Measurements from ENCODE around the gene HOXD13.

HOXD13 gene

GRCh38 chr2:176082824-176083751 lies 9.4 kb upstream of the HOXD13 start:
- H4K5ac ChIP-seq (ENCODE audit: low read length) = no peak overlapping the region
- no peak overlapping the region for H4K8ac ChIP-seq (ENCODE audit: low read depth, low read length)
- H3K56ac ChIP-seq (ENCODE audit: low read length) = peak overlapping the region; percentile 63
- peak overlapping the region; percentile 13 for H3K4me2 ChIP-seq (ENCODE audit: low read length)
- peak; percentile 67 for DNase-seq
- peaks cover 91% of the 10 kb centered on the region for H3K27me3 ChIP-seq (ENCODE audit: insufficient read depth, low read length, poor library complexity)
- no peak overlapping the region for H2BK15ac ChIP-seq (replicated peaks; ENCODE audit: low read depth)
- no peaks in the 10 kb centered on the region for H3K79me1 ChIP-seq (ENCODE audit: low read length)
- H3K9ac ChIP-seq (ENCODE audit: low read length) = no peak overlapping the region
- no peak overlapping the region for H3K23ac ChIP-seq (ENCODE audit: low read length)
- no CpG with 5 or more reads among the region's 66 CpGs for WGBS (ENCODE audit: extremely low coverage, insufficient coverage, low lambda C conversion rate)
- no peaks in the 10 kb centered on the region for H3K36me3 ChIP-seq (ENCODE audit: control insufficient read depth, insufficient read depth, low read length)
- H2BK120ac ChIP-seq (ENCODE audit: low read depth, low read length) = no peak overlapping the region
- no peaks in the 10 kb centered on the region for H3K79me2 ChIP-seq (ENCODE audit: control insufficient read depth, insufficient read depth, low read length)
- no peak overlapping the region for H3K4me3 ChIP-seq (ENCODE audit: low read length)
- H3K4ac ChIP-seq (ENCODE audit: low read depth, low read length) = no peak overlapping the region
- no peak overlapping the region for H2AK5ac ChIP-seq (ENCODE audit: low read length)
- peaks cover 5% of the 10 kb centered on the region for H3K4me1 ChIP-seq (ENCODE audit: control insufficient read depth, low read depth, low read length)
- no peak overlapping the region for H3K27ac ChIP-seq (ENCODE audit: low read depth, low read length)
- no peak overlapping the region for H2BK5ac ChIP-seq (ENCODE audit: low read length)
- H3K18ac ChIP-seq (ENCODE audit: low read length) = no peak overlapping the region

GRCh38 chr2:176083796-176084261 lies 8.7 kb upstream of the HOXD13 start, which contains the start of gene EVX2:
Gene EVX2 (minus strand): TSS chr2:176083962. CDS start chr2:176083776, 186 bp downstream.
- H3K36me3 ChIP-seq (ENCODE audit: control insufficient read depth, insufficient read depth, low read length) = no peaks in the 10 kb centered on the region
- H4K8ac ChIP-seq (ENCODE audit: low read depth, low read length) = no peak within 1 kb of the TSS
- DNase-seq = no peak
- H3K4me3 ChIP-seq (ENCODE audit: low read length) = no peak within 1 kb of the TSS
- no peaks in the 10 kb centered on the region for H3K79me1 ChIP-seq (ENCODE audit: low read length)
- H3K4ac ChIP-seq (ENCODE audit: low read depth, low read length) = no peak within 1 kb of the TSS
- H2BK15ac ChIP-seq (replicated peaks; ENCODE audit: low read depth) = no peak within 1 kb of the TSS
- no peak within 1 kb of the TSS for H2BK120ac ChIP-seq (ENCODE audit: low read depth, low read length)
- no peak within 1 kb of the TSS for H2BK5ac ChIP-seq (ENCODE audit: low read length)
- H3K23ac ChIP-seq (ENCODE audit: low read length) = no peak within 1 kb of the TSS
- peak within 1 kb of the TSS; percentile 63 for H3K56ac ChIP-seq (ENCODE audit: low read length)
- no peak within 1 kb of the TSS for H4K5ac ChIP-seq (ENCODE audit: low read length)
- no peak within 1 kb of the TSS for H3K27ac ChIP-seq (ENCODE audit: low read depth, low read length)
- no CpG with 5 or more reads among the region's 27 CpGs for WGBS (ENCODE audit: extremely low coverage, insufficient coverage, low lambda C conversion rate)
- H3K27me3 ChIP-seq (ENCODE audit: insufficient read depth, low read length, poor library complexity) = peaks cover 87% of the 10 kb centered on the region
- no peak within 1 kb of the TSS for H2AK5ac ChIP-seq (ENCODE audit: low read length)
- peaks cover 5% of the 10 kb centered on the region for H3K4me1 ChIP-seq (ENCODE audit: control insufficient read depth, low read depth, low read length)
- H3K18ac ChIP-seq (ENCODE audit: low read length) = no peak within 1 kb of the TSS
- H3K9ac ChIP-seq (ENCODE audit: low read length) = no peak within 1 kb of the TSS
- H3K4me2 ChIP-seq (ENCODE audit: low read length) = peak within 1 kb of the TSS; percentile 13
- H3K79me2 ChIP-seq (ENCODE audit: control insufficient read depth, insufficient read depth, low read length) = no peaks in the 10 kb centered on the region

GRCh38 chr2:176084611-176085119 lies 7.9 kb upstream of the HOXD13 start:
- no peak overlapping the region for H2BK15ac ChIP-seq (replicated peaks; ENCODE audit: low read depth)

GRCh38 chr2:176085120-176085788 lies 7.3 kb upstream of the HOXD13 start:
- WGBS (ENCODE audit: extremely low coverage, insufficient coverage, low lambda C conversion rate) = no CpG with 5 or more reads among the region's 40 CpGs
- no peak overlapping the region for H3K4ac ChIP-seq (ENCODE audit: low read depth, low read length)
- peak overlapping the region; percentile 60 for H3K56ac ChIP-seq (ENCODE audit: low read length)
- no peaks in the 10 kb centered on the region for H3K36me3 ChIP-seq (ENCODE audit: control insufficient read depth, insufficient read depth, low read length)
- no peak overlapping the region for H2AK5ac ChIP-seq (ENCODE audit: low read length)
- H4K5ac ChIP-seq (ENCODE audit: low read length) = no peak overlapping the region
- H3K79me2 ChIP-seq (ENCODE audit: control insufficient read depth, insufficient read depth, low read length) = no peaks in the 10 kb centered on the region
- H3K27me3 ChIP-seq (ENCODE audit: insufficient read depth, low read length, poor library complexity) = peaks cover 91% of the 10 kb centered on the region
- no peak overlapping the region for H2BK5ac ChIP-seq (ENCODE audit: low read length)
- H3K4me2 ChIP-seq (ENCODE audit: low read length) = peak overlapping the region; percentile 30
- no peaks in the 10 kb centered on the region for H3K79me1 ChIP-seq (ENCODE audit: low read length)
- H2BK15ac ChIP-seq (replicated peaks; ENCODE audit: low read depth) = no peak overlapping the region
- H3K4me1 ChIP-seq (ENCODE audit: control insufficient read depth, low read depth, low read length) = peaks cover 3% of the 10 kb centered on the region
- H3K18ac ChIP-seq (ENCODE audit: low read length) = no peak overlapping the region
- H2BK120ac ChIP-seq (ENCODE audit: low read depth, low read length) = no peak overlapping the region
- H3K27ac ChIP-seq (ENCODE audit: low read depth, low read length) = no peak overlapping the region
- H3K4me3 ChIP-seq (ENCODE audit: low read length) = no peak overlapping the region
- no peak overlapping the region for H4K8ac ChIP-seq (ENCODE audit: low read depth, low read length)
- H3K9ac ChIP-seq (ENCODE audit: low read length) = peak overlapping the region; percentile 22
- H3K23ac ChIP-seq (ENCODE audit: low read length) = no peak overlapping the region
- DNase-seq = no peak

More at GRCh38 chr2:176084611-176085119, 7.9 kb upstream of the HOXD13 start:
- Histone ChIP-seq H3K4me3 (ENCODE audit: low read length) (no peak overlapping the region), H3K4ac (ENCODE audit: low read depth, low read length) (no peak overlapping the region), H3K27ac (ENCODE audit: low read depth, low read length) (no peak overlapping the region), H4K5ac (ENCODE audit: low read length) (no peak overlapping the region), H3K56ac (ENCODE audit: low read length) (peak overlapping the region; percentile 60), H3K4me2 (ENCODE audit: low read length) (no peak overlapping the region), H2BK120ac (ENCODE audit: low read depth, low read length) (no peak overlapping the region), H3K79me2 (ENCODE audit: control insufficient read depth, insufficient read depth, low read length) (no peaks in the 10 kb centered on the region), H3K23ac (ENCODE audit: low read length) (no peak overlapping the region), H2AK5ac (ENCODE audit: low read length) (no peak overlapping the region), H3K18ac (ENCODE audit: low read length) (no peak overlapping the region), H3K4me1 (ENCODE audit: control insufficient read depth, low read depth, low read length) (peaks cover 3% of the 10 kb centered on the region), H3K36me3 (ENCODE audit: control insufficient read depth, insufficient read depth, low read length) (no peaks in the 10 kb centered on the region), H4K8ac (ENCODE audit: low read depth, low read length) (no peak overlapping the region), H3K9ac (ENCODE audit: low read length) (no peak overlapping the region), H3K79me1 (ENCODE audit: low read length) (no peaks in the 10 kb centered on the region), H2BK5ac (ENCODE audit: low read length) (no peak overlapping the region), H3K27me3 (ENCODE audit: insufficient read depth, low read length, poor library complexity) (peaks cover 87% of the 10 kb centered on the region)
- no peak for DNase-seq
- WGBS (ENCODE audit: extremely low coverage, insufficient coverage, low lambda C conversion rate) = no CpG with 5 or more reads among the region's 26 CpGs

- no peak overlapping the region for H3K23ac ChIP-seq (ENCODE audit: low read length)
- no CpG with 5 or more reads among the region's 46 CpGs for WGBS (ENCODE audit: extremely low coverage, insufficient coverage, low lambda C conversion rate)
- H3K27ac ChIP-seq (ENCODE audit: low read depth, low read length) = no peak overlapping the region
- H3K56ac ChIP-seq (ENCODE audit: low read length) = no peak overlapping the region
- H3K4ac ChIP-seq (ENCODE audit: low read depth, low read length) = no peak overlapping the region
- H3K18ac ChIP-seq (ENCODE audit: low read length) = no peak overlapping the region
- H3K4me3 ChIP-seq (ENCODE audit: low read length) = no peak overlapping the region
- H2BK120ac ChIP-seq (ENCODE audit: low read depth, low read length) = no peak overlapping the region
- H4K8ac ChIP-seq (ENCODE audit: low read depth, low read length) = no peak overlapping the region
- DNase-seq = peak; percentile 72
- H2AK5ac ChIP-seq (ENCODE audit: low read length) = no peak overlapping the region
- H4K5ac ChIP-seq (ENCODE audit: low read length) = no peak overlapping the region
- H3K79me1 ChIP-seq (ENCODE audit: low read length) = no peaks in the 10 kb centered on the region
- H3K79me2 ChIP-seq (ENCODE audit: control insufficient read depth, insufficient read depth, low read length) = no peaks in the 10 kb centered on the region
- peak overlapping the region; percentile 4 for H3K4me2 ChIP-seq (ENCODE audit: low read length)
- peaks cover 3% of the 10 kb centered on the region for H3K4me1 ChIP-seq (ENCODE audit: control insufficient read depth, low read depth, low read length)
- H2BK15ac ChIP-seq (replicated peaks; ENCODE audit: low read depth) = no peak overlapping the region
- H3K27me3 ChIP-seq (ENCODE audit: insufficient read depth, low read length, poor library complexity) = peaks cover 89% of the 10 kb centered on the region
- H3K9ac ChIP-seq (ENCODE audit: low read length) = no peak overlapping the region
- no peak overlapping the region for H2BK5ac ChIP-seq (ENCODE audit: low read length)
- no peaks in the 10 kb centered on the region for H3K36me3 ChIP-seq (ENCODE audit: control insufficient read depth, insufficient read depth, low read length)
Observed at GRCh38 chr2:176085861-176086771, 6.4 kb upstream of the HOXD13 start.
